ENCODE data around the gene HERC2.
"Not testable (repeated sequence)": the region's sequence is repeated elsewhere in the genome, so short reads cannot be mapped to it uniquely, and the experiment has no call there.

Gene HERC2

DNA sequence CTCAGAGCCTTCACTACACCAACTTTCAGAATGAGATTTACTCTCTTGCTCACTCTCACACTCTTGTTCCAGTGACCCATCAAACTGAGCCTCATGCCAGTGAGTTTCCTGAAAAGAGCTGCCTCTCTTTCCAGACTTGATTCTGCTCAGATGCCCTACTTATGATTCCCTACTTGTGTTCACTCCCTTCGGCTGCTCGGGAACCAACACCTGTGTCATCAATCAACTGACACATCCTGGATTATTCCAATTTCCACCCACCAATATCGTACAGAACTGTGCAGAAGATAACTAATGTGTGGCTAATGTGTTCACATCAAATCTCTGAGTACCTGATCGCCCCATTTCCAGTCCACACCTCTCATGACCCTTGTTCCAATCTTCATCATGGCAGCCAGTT, 100.3 kb downstream of the HERC2 start:
- not testable (repeated sequence) for DNase-seq (ENCODE audit: low read depth in 2 of 2)

DNA sequence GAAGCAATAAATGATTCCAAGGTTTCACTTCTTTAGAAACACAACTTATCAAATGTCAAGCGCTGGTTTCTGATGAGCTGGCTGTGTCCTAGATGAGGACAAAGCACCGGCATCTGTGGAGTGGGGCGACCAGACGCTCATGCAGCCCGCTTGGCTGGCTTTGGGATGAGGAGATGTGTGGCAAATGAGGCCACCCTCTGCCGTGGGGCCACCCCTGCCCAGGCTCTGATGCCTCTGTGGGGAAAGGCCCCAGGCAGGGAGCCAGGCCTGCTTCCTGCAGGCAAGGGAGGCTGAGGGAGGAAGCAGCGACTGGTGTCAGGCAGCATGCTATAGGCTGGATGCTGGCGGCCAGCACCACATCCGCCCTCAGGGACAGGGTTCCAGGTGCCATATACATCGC, 102.9 kb downstream of the HERC2 start:
- no peak for DNase-seq (ENCODE audit: low read depth in 2 of 2)

DNA sequence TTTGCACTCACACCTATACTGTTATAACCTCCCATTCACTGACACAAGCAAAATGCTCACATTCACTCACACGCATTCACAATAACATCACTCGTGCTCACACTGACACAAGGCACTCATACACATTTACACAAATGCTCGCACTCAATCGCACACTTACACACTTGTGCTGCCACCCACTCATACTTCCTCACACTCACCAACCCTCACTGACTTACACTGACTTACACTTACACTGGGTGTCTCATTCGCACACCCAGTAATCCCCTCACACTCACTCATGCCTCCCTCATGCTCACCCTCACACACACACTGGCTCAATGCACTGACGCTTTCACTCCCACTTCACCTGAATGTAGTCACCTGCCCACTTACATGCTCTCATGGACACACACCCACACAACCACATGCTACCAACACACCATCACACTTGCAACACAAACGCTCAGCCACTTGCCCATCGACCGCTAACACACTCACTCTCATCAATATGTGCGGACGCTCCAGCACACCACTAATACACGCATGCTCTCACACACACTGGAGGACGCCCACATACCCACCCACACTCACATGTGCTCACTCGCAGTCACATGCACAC, 104.9 kb downstream of the HERC2 start:
- DNase-seq (ENCODE audit: low read depth in 2 of 2) = not testable (repeated sequence)

GRCh38 chr15:28215521-28215920, 106.5 kb downstream of the HERC2 start:
- DNase-seq (ENCODE audit: low read depth in 2 of 2) = not testable (repeated sequence)

DNA sequence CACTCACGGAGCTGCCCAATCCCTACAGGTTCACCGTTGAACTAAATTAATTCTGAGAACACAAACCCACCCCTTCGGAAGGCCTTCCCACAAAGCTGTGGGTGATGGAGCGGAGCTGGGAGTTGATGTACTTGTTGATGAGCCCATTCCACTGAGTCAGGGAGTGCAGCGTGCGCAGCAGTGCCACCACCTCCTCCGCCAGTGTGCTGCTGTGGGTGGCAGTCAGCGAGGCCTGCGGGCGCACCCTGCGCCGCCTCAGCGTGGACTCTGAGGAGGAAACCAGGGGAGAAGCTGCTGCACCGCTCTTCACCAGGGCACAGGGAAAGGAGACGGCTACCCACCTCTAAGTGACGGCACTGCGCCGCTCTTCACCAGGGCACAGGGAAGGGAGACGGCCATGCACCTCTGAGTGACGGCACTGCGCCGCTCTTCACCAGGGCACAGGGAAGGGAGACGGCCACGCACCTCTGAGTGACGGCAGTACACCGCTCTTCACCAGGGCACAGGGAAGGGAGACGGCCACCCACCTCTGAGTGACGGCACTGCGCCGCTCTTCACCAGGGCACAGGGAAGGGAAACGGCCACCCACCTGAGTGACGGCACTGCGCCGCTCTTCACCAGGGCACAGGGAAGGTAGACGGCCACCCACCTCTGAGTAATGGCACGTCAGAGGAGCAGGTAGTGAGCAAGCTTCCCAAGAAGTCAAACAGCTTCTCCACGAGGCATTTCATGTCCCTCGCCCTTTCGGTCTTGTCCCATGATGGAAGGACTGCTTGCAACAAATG, 107.8 kb downstream of the HERC2 start:
- not testable (repeated sequence) for DNase-seq (ENCODE audit: low read depth in 2 of 2)

- not testable (repeated sequence) for DNase-seq (ENCODE audit: low read depth in 2 of 2)
Observed at GRCh38 chr15:28213393-28213792, 108.6 kb downstream of the HERC2 start.

DNA sequence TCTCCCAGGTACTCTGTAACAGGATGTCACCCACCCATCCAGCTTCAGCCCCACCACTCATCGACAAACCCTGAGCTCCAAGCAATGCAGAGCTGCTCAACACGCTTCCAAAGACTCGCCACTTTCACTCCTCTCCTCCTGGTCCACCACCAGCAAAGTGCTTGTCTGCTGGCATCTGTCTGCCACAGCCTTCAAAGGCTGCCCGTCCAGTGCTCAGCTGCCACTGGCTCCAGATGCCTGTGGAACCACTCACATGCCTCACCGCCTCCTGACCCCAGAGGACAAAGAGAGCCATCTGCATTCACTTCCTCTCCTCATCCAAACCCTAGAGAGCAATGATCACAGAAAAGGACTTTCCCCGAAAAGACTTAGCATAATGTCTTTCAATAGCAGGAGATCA, 113.4 kb downstream of the HERC2 start:
- no peak for DNase-seq (ENCODE audit: low read depth in 2 of 2)

GRCh38 chr15:28205640-28206039, 116.3 kb downstream of the HERC2 start:
- not testable (repeated sequence) for DNase-seq (ENCODE audit: low read depth in 2 of 2)

- DNase-seq (ENCODE audit: low read depth in 2 of 2) = not testable (repeated sequence)
Observed at GRCh38 chr15:28203055-28203828, 118.7 kb downstream of the HERC2 start.

- not testable (repeated sequence) for DNase-seq (ENCODE audit: low read depth in 2 of 2)
Observed at GRCh38 chr15:28202124-28202523, 119.9 kb downstream of the HERC2 start.

GRCh38 chr15:28198215-28198614, 123.8 kb downstream of the HERC2 start:
- not testable (repeated sequence) for DNase-seq (ENCODE audit: low read depth in 2 of 2)

DNA sequence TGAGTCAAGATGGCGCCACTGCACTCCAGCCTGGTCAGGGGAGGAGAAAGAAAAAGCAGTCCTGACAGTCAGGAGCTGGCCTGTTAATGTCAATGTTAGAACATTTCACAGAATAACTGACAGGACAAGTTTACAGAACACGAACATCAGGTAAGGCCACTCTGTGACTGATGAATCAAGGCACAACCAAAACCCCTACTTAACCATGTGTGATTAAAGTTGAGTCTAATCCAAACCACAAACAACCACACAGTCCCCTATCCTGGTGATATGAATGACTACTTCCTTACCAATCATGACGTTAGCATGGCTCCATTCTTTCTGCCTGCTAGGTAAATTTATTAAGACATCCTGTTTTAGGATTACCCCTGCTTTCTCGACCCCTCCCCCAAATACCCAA, 124.3 kb downstream of the HERC2 start:
- not testable (repeated sequence) for DNase-seq (ENCODE audit: low read depth in 2 of 2)

DNA sequence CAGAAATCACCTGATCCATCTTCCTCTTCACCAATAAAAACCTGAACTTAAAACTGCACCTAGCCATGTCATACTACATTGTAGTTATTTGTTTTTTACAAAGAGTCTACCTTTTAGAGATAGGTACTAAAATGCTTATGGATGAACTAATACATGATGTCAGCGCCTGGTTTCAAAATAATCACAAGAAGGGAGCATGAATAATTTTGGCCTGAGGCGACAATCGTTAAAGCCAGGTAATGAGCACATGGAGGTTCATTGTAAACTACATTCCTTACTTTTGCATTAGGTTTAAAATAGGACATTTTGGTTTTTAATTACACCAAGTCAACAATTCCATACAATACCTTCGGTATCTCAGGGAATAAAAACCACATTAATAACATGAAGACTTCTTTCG, 125.4 kb downstream of the HERC2 start:
- not testable (repeated sequence) for DNase-seq (ENCODE audit: low read depth in 2 of 2)

DNA sequence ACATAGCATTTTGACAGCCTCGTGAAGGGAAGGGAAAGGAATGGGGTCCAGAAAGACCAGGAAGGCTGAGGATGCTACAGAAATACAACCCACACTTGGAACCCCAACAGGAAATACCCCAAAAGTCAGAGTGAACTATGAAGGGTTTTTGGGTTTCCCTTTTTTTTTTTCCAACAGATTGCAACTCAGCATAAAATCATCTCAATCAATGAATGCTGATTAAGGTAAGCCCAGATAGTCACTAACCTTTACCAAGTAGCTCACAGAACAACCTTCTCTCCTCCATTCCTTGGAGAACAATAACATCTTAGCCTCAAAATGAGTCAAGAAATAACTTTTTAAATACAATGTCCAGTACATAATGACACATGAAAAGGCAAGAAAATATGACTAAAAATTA, 129.2 kb downstream of the HERC2 start:
- DNase-seq (ENCODE audit: low read depth in 2 of 2) = no peak

DNA sequence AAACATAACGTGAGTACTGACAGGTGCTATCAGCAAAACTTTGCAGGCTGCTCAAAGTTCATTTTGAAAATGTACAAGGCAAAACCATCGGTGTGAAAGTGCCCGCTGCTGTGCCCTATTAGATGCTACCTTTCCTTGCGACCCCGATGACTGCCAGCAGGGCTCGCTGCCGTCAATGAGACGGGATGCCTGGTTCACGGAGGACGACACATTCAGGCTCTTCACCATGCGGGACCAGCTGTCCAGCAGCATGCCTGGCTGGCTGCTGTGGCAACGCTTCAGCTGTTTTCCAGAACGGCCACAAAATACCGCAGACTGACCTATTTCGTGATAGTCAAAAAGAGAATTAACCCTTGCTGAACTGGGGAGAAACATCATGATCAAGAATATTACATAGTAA, 130.1 kb downstream of the HERC2 start:
- DNase-seq (ENCODE audit: low read depth in 2 of 2) = no peak

- no peak for DNase-seq (ENCODE audit: low read depth in 2 of 2)
Observed at GRCh38 chr15:28190391-28191174, 131.4 kb downstream of the HERC2 start.

- DNase-seq (ENCODE audit: low read depth in 2 of 2) = no peak
Observed at GRCh38 chr15:28185148-28185895, 136.7 kb downstream of the HERC2 start.

DNA sequence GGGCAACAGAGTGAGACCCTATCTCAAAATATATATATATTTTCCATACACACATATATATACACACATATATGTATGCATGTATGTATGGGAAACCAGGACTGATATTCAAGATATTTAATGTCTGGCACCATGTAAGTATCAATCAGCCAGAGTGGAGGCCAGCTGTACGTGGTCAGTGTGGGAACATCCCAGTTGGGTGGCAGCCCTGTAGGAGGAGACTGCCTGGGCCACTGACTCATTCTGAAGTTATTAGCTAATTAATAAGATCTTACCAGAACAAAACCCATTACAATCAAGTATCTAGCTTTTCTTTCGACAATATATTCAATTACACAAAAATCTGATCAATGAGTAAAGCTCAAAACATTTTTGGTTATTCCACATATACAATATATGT, 137.8 kb downstream of the HERC2 start:
- DNase-seq (ENCODE audit: low read depth in 2 of 2) = no peak

- DNase-seq (ENCODE audit: low read depth in 2 of 2) = no peak
Observed at GRCh38 chr15:28182731-28183130, 139.2 kb downstream of the HERC2 start.

DNA sequence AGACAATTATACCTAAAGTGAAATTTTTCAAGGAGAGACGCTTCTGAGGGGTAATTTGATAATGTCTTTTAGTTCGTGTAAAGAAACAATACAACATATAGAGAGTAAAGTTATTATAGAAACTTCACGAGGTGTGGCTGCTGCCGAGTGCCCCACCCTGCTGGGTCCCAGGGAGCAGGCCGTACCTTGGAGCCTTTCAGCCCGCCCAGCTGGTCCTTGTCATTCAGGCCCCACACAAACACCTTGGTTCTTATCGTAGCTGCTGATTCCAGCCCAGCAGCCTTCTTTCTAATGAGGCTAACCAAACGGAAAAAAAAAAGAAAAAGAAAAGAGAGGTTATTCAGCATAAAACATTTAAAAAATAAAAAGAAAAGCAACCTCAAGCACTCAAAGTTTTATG, 139.8 kb downstream of the HERC2 start:
- no peak for DNase-seq (ENCODE audit: low read depth in 2 of 2)

DNA sequence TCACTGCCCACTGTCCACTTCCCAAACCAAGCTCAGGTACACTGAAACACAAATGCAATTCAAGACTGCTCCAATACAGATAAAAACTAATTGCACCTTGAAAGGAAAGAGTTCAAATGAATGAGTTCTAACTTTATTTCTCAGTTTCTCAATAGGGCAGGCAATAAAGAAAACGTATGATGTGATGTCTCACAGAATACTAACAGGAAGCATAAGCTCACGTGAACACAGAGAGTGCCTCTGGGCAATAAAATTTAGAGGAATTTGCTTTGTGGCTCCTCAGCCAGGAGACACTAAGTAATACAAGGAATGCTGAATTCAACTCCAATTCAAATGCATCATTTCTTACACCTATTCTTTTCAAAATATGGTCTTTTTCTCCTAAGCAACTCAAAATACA, 140.6 kb downstream of the HERC2 start:
- no peak for DNase-seq (ENCODE audit: low read depth in 2 of 2)

Data from stimulated activated CD4-positive, alpha-beta T cell treated with anti-CD3 and anti-CD28 coated beads, Interleukin-4, amount 100 ng/mL, for 48 hours (primary cell).